HG03558 (cell line): ENCODE results near the gene NDUFB6.
"Not testable (repeated sequence)": the region's sequence is repeated elsewhere in the genome, so short reads cannot be mapped to it uniquely, and the experiment has no call there.

Source experiments
- ATAC-seq: cut with Tn5 transposase; IDR thresholded peaks from one replicate; pipeline ENCODE4 v1.9.1; 2021; ENCODE audit warnings: moderate number of reproducible peaks; ENCODE audit not compliant: unreplicated experiment; ENCODE audit errors: extremely low read depth

NDUFB6 gene

GRCh38 chr9:32571969-32572899, 725 bp downstream of the NDUFB6 start:
- ATAC-seq, result peak; percentile 85

DNA sequence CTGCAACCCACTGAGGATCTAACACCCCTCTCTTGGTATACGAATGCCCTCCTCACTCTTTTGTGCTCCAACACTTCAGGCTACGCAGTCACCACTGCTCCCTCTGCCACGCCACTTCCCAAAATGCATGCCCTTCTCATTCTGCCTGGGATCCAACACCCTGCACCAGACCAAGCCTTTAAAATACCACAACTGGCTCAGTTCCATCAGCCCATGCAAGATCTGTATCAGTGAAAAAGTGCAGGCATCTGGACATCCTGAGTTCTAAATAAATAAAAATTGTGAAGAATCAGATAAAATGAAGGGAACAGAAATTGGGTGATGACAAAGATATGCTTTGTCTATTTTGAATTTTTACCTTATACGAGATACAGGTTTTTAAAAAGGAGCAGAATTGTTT, 2.7 kb downstream of the NDUFB6 start:
- no peak for ATAC-seq

DNA sequence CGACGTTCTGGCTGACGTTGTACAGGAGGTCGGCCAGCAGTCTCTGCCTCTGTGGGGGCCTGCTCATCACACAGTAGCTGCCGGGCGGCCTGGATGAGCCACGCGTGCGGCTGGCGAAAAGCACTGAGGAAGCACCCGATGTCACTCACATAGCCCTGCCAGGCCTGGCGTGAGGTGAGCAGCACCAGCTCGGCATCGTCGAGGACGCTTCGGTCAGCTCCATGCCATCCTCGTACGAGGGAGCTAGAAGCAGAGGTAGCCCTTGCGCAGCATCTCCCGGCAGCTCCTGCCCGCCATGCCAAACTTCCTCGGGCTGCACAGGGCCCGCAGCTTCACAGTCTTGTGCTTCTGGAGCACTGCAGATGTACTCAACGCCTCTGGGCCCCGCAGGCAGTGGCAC, 6.2 kb downstream of the NDUFB6 start:
- no peak for ATAC-seq

GRCh38 chr9:32565967-32566366, 7.0 kb downstream of the NDUFB6 start:
- ATAC-seq, result no peak

- no peak for ATAC-seq
These were observed 14.5 kb downstream of the NDUFB6 start for GRCh38 chr9:32558408-32558934.

- ATAC-seq, result no peak
These were observed 18.4 kb downstream of the NDUFB6 start for GRCh38 chr9:32554591-32554990.

GRCh38 chr9:32554107-32554506, 18.9 kb downstream of the NDUFB6 start:
- no peak for ATAC-seq

- peak; percentile 40 for ATAC-seq
These were observed 20.6 kb downstream of the NDUFB6 start, which contains the start of the genes SMIM27 and TOPORS for GRCh38 chr9:32552172-32552872. Gene SMIM27 (plus strand): TSS chr9:32552327. CDS start chr9:32552435, 108 bp downstream. Gene TOPORS (minus strand): TSS chr9:32552586. CDS start chr9:32552436, 150 bp downstream.

DNA sequence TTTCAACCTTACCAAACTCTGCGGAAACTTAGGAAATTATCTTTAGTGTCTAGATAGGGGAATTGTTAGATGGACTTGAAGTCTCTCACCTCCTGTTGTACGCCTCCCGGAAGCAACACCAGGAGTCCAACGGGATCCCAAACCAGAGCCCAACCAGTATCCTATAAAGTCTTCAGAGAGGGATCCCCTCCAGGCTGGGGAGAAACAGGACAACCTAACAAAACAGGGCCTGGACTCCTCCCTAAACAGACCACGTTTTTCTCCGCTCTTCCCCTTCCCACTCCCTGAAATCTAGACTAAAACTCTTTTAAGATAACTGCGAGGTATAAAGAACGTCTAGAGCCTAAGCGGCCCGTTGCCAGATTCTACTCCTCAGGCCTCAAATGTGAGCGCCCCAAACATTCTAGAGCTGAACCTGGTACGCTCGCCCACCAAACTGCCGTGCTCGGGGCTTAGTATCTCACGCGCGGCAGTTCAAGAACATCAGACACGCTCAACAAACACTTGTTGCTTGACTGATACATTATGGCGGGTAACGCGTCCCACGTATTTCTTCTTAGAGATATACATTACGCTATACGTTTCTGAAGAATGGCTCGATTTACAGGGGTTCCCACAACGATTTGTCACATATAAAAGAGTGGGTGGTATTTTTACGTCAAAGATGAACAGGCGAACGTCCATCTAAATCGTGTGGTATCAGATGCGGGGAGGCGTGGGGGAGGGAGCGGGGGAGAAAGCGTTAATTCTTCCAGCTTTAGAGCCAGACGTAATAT, 21.5 kb downstream of the NDUFB6 start:
- no peak for ATAC-seq

DNA sequence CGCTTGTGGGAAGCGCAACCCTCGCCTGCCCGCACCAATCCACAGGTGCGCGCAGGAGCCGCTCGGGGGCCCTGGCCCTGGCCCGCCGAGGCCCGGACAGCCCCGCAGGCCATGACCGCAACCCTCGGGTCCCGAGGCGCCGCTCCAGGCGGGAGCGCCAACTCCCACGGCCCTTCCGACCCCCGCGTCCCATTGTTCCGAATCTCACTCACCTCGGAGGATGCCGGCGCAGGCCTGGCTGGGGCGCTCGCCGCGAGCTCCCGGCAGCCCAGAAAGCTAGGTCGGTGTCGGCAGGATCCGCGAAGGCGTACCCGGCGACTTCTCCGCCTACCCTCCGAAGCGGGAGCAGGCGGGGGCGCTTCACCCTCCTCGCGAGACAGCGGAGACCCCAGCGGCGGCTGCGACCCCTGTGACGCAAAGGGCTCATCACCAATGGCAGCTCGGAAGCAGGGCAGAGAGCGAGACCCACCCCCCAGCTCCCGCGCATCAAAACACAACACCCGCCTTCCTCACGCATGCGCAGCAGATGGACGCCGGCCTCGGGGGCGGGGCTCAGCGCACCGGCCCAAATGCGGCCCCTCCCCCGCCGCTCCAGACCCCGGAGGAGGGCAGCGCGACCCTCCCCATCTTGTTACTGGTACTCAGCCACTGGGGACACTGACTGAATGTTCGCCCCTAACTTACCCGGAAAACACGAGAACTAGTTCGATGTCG, 22.2 kb downstream of the NDUFB6 start:
- peak; percentile 49 for ATAC-seq

GRCh38 chr9:32550150-32550561, 22.8 kb downstream of the NDUFB6 start:
- ATAC-seq, result no peak

DNA sequence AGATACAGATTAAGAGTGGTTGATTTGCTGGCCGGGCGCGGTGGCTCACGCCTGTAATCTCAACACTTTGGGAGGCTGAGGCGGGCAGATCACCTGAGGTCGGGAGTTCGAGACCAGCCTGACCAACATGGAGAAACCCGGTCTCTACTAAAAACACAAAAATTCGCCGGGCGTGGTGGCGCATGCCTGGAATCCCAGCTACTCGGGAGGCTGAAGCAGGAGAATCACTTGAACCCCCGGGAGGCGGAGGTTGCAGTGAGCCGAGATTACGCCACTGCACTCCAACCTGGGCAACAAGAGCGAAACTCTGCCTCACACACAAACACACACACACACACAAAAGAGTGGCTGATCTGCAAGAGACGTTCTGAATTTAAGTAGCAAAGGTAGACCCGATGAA, 24.7 kb downstream of the NDUFB6 start:
- ATAC-seq, result not testable (repeated sequence)

- ATAC-seq, result no peak
These were observed 27.1 kb downstream of the NDUFB6 start for GRCh38 chr9:32545884-32546283.

GRCh38 chr9:32543047-32543446, 29.9 kb downstream of the NDUFB6 start:
- ATAC-seq, result no peak

- ATAC-seq, result no peak
These were observed 39.1 kb downstream of the NDUFB6 start for GRCh38 chr9:32533816-32534215.

DNA sequence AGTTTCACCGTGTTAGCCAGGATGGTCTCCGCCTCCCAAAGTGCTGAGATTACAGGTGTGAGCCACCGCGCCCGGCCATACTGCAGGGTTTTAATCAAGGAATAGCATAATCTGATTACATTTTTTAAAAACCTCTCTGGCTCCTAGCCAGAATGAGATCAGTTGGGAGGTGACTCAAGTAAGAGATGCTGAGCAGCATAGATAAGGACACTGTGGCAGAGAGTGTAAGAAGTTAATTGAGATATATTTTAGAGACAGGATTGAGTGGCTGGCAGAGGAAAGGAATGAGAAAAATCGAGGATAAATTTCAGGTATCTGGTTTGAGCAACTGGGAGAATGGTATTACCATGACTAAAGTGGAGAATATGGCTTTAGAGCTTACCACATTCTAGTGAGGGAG, 39.6 kb downstream of the NDUFB6 start:
- no peak for ATAC-seq

DNA sequence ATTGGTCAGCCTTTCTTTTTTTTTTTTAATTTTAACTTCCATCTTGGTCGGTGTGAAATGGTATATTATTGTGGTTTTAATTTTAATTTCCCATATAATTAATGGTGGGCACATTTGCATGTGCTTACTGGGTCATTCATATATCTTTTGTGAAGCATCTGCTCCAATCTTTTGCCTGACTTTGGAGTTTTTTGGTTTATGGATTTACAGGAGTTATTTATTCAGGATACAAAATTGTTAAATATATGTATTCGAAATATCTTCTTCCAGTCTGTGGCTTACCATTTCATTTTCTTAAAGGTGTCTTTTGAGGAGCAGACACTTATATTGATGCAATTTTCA, 46.3 kb downstream of the NDUFB6 start:
- no peak for ATAC-seq

DNA sequence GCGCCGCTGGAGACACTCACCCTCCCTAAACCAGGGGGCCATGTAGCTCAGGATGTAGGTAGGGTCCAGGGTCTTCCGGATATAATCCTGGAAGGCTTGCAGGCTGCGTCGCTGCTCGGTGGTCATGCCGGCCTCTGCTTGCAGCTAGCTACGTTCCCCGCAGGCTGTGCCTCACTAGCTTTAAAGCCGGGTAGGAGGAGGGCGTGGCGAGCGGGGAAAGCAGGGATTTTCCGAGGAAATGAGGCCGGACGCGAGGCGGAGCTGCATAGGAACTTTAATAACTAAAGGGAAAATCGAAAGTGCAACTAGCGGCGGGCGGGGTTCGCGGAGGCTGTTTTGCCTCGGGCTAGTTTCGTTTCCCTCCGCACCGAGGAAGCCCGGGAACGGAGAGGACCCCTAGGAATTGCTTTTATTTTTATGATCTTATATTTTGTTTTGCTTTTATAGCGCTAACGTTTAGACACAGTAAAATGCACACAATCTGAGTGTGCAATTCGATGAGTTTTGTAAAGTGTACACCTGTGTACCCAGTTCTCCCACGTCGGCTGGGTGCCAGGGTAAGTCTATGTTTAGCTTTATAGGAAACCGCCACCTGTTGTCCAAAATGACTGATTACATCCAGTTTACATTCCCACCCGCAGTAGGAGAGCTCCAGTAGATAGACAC, 46.8 kb downstream of the NDUFB6 start, which contains the start of gene RIGI:
TSS of gene RIGI (minus strand) at position 156 of the 666 bp plus-strand sequence. CDS start at position 126, 30 bp downstream.
- peak; percentile 54 for ATAC-seq

GRCh38 chr9:32525709-32526030, 47.3 kb downstream of the NDUFB6 start:
- ATAC-seq, result no peak
